ENCODE measurements around the gene TAF12.
"Not testable (repeated sequence)": the region's sequence is repeated elsewhere in the genome, so short reads cannot be mapped to it uniquely, and the experiment has no call there.

Gene TAF12

DNA sequence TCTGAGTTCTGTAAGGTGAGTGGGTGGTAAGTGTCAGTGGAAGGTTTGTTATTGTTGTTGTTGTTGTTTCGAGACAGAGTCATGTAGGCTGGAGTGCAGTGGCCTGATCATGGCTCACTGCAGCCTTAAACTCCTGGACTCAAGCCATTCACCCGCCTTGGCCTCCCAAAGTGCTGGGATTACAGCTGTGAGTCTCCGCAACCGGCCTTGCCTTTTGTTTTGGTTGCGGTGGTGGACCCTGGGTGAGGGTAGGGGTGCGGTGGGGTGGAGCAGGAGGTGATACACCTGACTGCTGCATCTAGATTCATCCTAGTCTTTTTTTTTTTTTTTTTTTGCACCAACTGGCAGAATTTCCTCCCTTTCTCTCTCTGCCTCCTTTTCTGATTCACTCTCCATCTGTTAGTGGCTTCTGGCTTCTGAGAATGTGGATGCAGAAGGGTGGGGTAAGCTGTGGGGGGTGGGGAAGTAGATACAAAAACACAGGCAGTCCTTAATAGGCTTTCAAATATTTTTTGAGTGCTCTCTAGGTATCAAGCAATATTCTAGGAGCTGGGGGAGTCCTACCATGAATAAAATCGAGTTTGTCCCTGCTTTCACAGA is 21.1 kb upstream of the TAF12 start:
- Histone ChIP-seq H3K9ac (ENCODE audit: low read length) (no peak overlapping the region), H3K4me3 (ENCODE audit: low read length) (no peak overlapping the region), H4K20me1 (ENCODE audit: insufficient read depth, low read length) (no peaks in the 10 kb centered on the region), H3K9me3 (ENCODE audit: insufficient read depth, low read length) (no peaks in the 10 kb centered on the region), H2AFZ (ENCODE audit: low read depth, low read length) (no peak overlapping the region), H3K4me2 (ENCODE audit: low read length) (no peak overlapping the region), H3K36me3 (replicated peaks; ENCODE audit: low read depth, low read length) (no peaks in the 10 kb centered on the region), H3K27me3 (ENCODE audit: low read depth, low read length) (no peaks in the 10 kb centered on the region), H3K27ac (ENCODE audit: low read length) (no peak overlapping the region), H3K4me1 (ENCODE audit: low read length) (peaks cover 3% of the 10 kb centered on the region; the same call in 1 of the 2 replicates), H3K79me2 (ENCODE audit: low read length) (peaks cover 6% of the 10 kb centered on the region; the same call in 1 of the 2 replicates)
- no peak for TF ChIP-seq EZH2phosphoT487 (IDR thresholded peaks at IDR 0.05; ENCODE audit: low read depth)

DNA sequence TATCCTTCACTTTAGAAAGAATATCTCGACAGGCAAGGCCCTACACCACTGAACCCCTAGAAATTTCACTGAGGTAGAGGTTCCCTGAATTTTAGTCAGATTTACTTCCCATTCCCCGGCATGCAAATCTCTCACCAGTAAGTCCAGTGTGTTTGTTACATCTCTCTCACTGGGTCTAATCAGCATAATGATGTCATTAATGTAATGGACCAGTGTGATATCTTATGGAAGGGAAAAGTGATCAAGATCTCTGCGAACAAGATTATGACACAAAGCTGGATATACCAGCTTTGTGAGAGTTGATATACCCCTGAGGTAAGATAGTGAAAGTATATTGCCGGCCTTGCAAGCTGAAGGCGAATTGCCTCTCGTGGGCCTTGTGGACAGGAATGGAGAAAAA is 13.5 kb upstream of the TAF12 start:
- TF ChIP-seq, protein P1, sequence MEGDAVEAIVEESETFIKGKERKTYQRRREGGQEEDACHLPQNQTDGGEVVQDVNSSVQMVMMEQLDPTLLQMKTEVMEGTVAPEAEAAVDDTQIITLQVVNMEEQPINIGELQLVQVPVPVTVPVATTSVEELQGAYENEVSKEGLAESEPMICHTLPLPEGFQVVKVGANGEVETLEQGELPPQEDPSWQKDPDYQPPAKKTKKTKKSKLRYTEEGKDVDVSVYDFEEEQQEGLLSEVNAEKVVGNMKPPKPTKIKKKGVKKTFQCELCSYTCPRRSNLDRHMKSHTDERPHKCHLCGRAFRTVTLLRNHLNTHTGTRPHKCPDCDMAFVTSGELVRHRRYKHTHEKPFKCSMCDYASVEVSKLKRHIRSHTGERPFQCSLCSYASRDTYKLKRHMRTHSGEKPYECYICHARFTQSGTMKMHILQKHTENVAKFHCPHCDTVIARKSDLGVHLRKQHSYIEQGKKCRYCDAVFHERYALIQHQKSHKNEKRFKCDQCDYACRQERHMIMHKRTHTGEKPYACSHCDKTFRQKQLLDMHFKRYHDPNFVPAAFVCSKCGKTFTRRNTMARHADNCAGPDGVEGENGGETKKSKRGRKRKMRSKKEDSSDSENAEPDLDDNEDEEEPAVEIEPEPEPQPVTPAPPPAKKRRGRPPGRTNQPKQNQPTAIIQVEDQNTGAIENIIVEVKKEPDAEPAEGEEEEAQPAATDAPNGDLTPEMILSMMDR (IDR thresholded peaks at IDR 0.05; ENCODE audit: low read depth, low read length), result no peak
- TF ChIP-seq EZH2phosphoT487 (IDR thresholded peaks at IDR 0.05; ENCODE audit: low read depth), result no peak
- H4K20me1 ChIP-seq (ENCODE audit: insufficient read depth, low read length), result no peaks in the 10 kb centered on the region
- H2AFZ ChIP-seq (ENCODE audit: low read depth, low read length), result no peak overlapping the region
- no peak overlapping the region for H3K4me2 ChIP-seq (ENCODE audit: low read length)
- H3K27ac ChIP-seq (ENCODE audit: low read length), result no peak overlapping the region
- no peaks in the 10 kb centered on the region for H3K36me3 ChIP-seq (replicated peaks; ENCODE audit: low read depth, low read length)
- H3K4me3 ChIP-seq (ENCODE audit: low read length), result no peak overlapping the region
- no peaks in the 10 kb centered on the region for H3K79me2 ChIP-seq (ENCODE audit: low read length)
- no peaks in the 10 kb centered on the region for H3K4me1 ChIP-seq (ENCODE audit: low read length)
- H3K9me3 ChIP-seq (ENCODE audit: insufficient read depth, low read length), result no peaks in the 10 kb centered on the region
- H3K27me3 ChIP-seq (ENCODE audit: low read depth, low read length), result no peaks in the 10 kb centered on the region
- H3K9ac ChIP-seq (ENCODE audit: low read length), result no peak overlapping the region

DNA sequence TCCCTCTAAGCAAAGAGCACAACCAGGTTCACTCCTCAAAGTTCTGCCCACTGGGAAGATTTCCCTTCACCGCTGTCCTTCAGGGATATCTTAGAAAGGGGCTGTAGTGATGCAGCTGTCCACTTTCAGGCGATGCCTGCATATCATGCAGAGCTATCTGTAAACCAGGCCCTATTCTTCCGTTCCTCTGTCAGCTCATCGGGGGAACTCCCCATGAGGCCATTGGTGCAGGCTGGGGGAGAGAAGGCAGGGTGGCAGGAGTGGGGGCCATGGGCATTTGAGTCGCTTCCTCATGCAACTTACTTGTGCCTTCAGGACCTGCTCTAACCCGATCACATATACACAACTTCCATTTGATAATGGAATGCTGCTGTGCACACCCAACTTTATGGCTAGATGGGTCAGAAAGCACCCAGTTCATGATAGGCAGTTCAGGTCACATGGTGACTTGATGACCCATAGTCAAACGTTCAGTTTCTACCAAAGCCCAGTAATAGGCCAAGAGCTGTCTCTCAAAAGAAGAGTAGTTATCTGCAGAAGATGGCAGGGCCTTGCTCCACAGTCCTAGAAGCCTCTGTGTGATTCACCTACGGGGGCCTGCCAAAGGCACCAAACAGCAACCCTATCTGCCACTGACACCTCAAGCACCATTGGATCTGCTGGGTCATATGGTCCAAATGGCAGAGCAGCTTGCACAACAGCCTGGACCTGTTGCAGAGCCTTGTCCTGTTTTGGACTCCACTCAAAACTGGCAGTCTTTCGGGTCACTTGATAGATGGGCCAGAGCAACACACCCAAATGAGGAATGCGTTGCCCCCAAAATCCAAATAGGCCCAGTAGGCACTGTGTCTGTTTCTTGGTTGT is 12.8 kb upstream of the TAF12 start:
- H3K4me3 ChIP-seq (ENCODE audit: low read length); H3K79me2 ChIP-seq (ENCODE audit: low read length); H3K36me3 ChIP-seq (replicated peaks; ENCODE audit: low read depth, low read length); H3K4me1 ChIP-seq (ENCODE audit: low read length); H3K9me3 ChIP-seq (ENCODE audit: insufficient read depth, low read length); H3K9ac ChIP-seq (ENCODE audit: low read length); H4K20me1 ChIP-seq (ENCODE audit: insufficient read depth, low read length); H2AFZ ChIP-seq (ENCODE audit: low read depth, low read length); H3K27me3 ChIP-seq (ENCODE audit: low read depth, low read length); H3K4me2 ChIP-seq (ENCODE audit: low read length); H3K27ac ChIP-seq (ENCODE audit: low read length): not testable (repeated sequence)

DNA sequence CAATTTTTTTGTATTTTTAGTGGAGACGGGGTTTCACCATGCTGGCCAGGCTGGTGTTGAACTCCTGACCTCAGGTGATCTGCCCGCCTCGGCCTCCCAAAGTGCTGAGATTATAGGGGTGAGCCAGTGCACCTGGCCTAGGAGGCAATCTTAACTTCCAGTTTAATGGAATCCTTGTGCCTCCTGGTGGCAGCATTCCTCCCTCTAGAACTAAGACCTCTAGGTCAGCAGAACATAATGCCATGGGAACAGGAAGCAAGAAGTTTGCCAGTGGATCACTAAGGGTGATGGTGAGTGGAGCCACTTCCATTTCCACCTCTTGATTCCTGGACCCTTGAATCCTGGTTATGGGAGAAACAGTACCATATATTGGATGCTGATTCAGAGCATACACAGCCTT is 11.0 kb upstream of the TAF12 start:
- not testable (repeated sequence) for H3K79me2 ChIP-seq (ENCODE audit: low read length); H3K9me3 ChIP-seq (ENCODE audit: insufficient read depth, low read length); H3K4me3 ChIP-seq (ENCODE audit: low read length); H4K20me1 ChIP-seq (ENCODE audit: insufficient read depth, low read length); H3K4me1 ChIP-seq (ENCODE audit: low read length); H3K9ac ChIP-seq (ENCODE audit: low read length); H3K4me2 ChIP-seq (ENCODE audit: low read length); H3K36me3 ChIP-seq (replicated peaks; ENCODE audit: low read depth, low read length); H2AFZ ChIP-seq (ENCODE audit: low read depth, low read length); H3K27me3 ChIP-seq (ENCODE audit: low read depth, low read length); H3K27ac ChIP-seq (ENCODE audit: low read length)

DNA sequence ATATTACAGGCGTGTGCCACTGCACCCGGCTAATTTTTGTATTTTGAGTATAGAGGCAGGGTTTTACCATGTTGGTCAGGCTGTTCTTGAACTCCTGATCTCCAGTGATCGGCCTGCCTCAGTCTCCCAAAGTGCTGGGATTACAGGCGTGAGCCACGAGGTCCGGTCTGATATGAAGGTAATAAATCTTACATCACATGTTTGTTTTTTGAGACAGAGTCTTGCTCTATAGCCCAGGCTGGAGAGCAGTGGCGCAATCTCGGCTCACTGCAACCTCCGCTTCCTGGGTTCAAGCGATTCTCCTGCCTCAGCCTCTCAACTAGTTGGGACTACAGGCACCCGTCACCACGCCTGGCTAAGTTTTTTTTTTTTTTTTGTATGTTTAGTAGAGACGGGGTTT is 10.2 kb upstream of the TAF12 start:
- H3K27me3 ChIP-seq (ENCODE audit: low read depth, low read length); H3K36me3 ChIP-seq (replicated peaks; ENCODE audit: low read depth, low read length); H3K4me3 ChIP-seq (ENCODE audit: low read length); H3K4me1 ChIP-seq (ENCODE audit: low read length); H3K9ac ChIP-seq (ENCODE audit: low read length); H3K9me3 ChIP-seq (ENCODE audit: insufficient read depth, low read length); H3K27ac ChIP-seq (ENCODE audit: low read length); H2AFZ ChIP-seq (ENCODE audit: low read depth, low read length); H3K79me2 ChIP-seq (ENCODE audit: low read length); H3K4me2 ChIP-seq (ENCODE audit: low read length); H4K20me1 ChIP-seq (ENCODE audit: insufficient read depth, low read length): not testable (repeated sequence)

All from OCI-LY3 (cell line).